ENCODE data around the gene AP1S3.

The AP1S3 gene

GRCh38 chr2:223759569-223760430 is 77.6 kb downstream of the AP1S3 start:
- no peak for DNase-seq

GRCh38 chr2:223758131-223758840 is 79.1 kb downstream of the AP1S3 start:
- no peak for DNase-seq

GRCh38 chr2:223753940-223754339 is 83.4 kb downstream of the AP1S3 start:
- DNase-seq: no peak

- no peak for DNase-seq
Observed at GRCh38 chr2:223751012-223751411, 86.4 kb downstream of the AP1S3 start.

GRCh38 chr2:223747392-223748042 is 89.9 kb downstream of the AP1S3 start:
- no peak for DNase-seq

GRCh38 chr2:223746611-223747010 is 90.8 kb downstream of the AP1S3 start:
- no peak for DNase-seq

GRCh38 chr2:223744580-223744979 is 92.8 kb downstream of the AP1S3 start:
- DNase-seq: no peak

- no peak for DNase-seq
Observed at GRCh38 chr2:223740679-223741078, 96.7 kb downstream of the AP1S3 start.

GRCh38 chr2:223737207-223737606 is 100.2 kb downstream of the AP1S3 start:
- no peak for DNase-seq

GRCh38 chr2:223736488-223736887 is 100.9 kb downstream of the AP1S3 start:
- no peak for DNase-seq

- no peak for DNase-seq
Observed at GRCh38 chr2:223735659-223736244, 101.6 kb downstream of the AP1S3 start.

- no peak for DNase-seq
Observed at GRCh38 chr2:223735035-223735640, 102.2 kb downstream of the AP1S3 start.

- no peak for DNase-seq
Observed at GRCh38 chr2:223734346-223734745, 103.0 kb downstream of the AP1S3 start.

GRCh38 chr2:223732346-223732745 is 105.0 kb downstream of the AP1S3 start:
- no peak for DNase-seq

- no peak for DNase-seq
Observed at GRCh38 chr2:223731503-223731902, 105.9 kb downstream of the AP1S3 start.

GRCh38 chr2:223729781-223730180 is 107.6 kb downstream of the AP1S3 start:
- DNase-seq: no peak

GRCh38 chr2:223727562-223727961 is 109.8 kb downstream of the AP1S3 start:
- peak; percentile 21 for DNase-seq

GRCh38 chr2:223725986-223726970 is 111.1 kb downstream of the AP1S3 start:
- no peak for DNase-seq

- no peak for DNase-seq
Observed at GRCh38 chr2:223725494-223725893, 111.9 kb downstream of the AP1S3 start.

GRCh38 chr2:223724861-223725260 is 112.5 kb downstream of the AP1S3 start:
- DNase-seq: no peak

GRCh38 chr2:223723954-223724411 is 113.4 kb downstream of the AP1S3 start:
- no peak for DNase-seq
